Mesenchymal stem cell (in vitro differentiated cells and primary cell): Measurements from ENCODE around the gene NMNAT1.
A peak's percentile ranks its signal among the peaks of the same experiment; 100 is the strongest.

Source experiments
- DNase-seq: peaks from one replicate; pipeline ENCODE4 v3.0.0-alpha.2; 2013
- H2AFZ ChIP-seq: one replicate; pipeline ENCODE4 v1.6.1; 2013; ENCODE audit warnings: low read depth, mild to moderate bottlenecking, control low read depth, inconsistent platforms, low read length, moderate library complexity
- H2AK5ac ChIP-seq: 2 replicates; pipeline ENCODE4 v1.6.1; 2013; ENCODE audit warnings: low read length, moderate library complexity, mild to moderate bottlenecking, inconsistent platforms; ENCODE audit not compliant: severe bottlenecking
- H2BK120ac ChIP-seq: one replicate; pipeline ENCODE4 v1.6.1; 2013; ENCODE audit warnings: low read depth, mild to moderate bottlenecking, inconsistent platforms, low read length, moderate library complexity
- H2BK12ac ChIP-seq, 2 experiments: one replicate each; pipeline ENCODE4 v1.6.1; 2013; ENCODE audit warnings: inconsistent platforms in 2 of 2, low read length in 2 of 2, mild to moderate bottlenecking in 2 of 2, moderate library complexity in 2 of 2, control low read depth in 1 of 2
- H2BK15ac ChIP-seq: one replicate; pipeline ENCODE4 v1.6.1; 2013; ENCODE audit warnings: mild to moderate bottlenecking, low read depth, inconsistent platforms; ENCODE audit not compliant: poor library complexity, severe bottlenecking
- H2BK5ac ChIP-seq: 2 replicates; pipeline ENCODE4 v1.6.1; 2013; ENCODE audit warnings: low read depth, mild to moderate bottlenecking, low read length, control low read depth, inconsistent platforms; ENCODE audit not compliant: poor library complexity, severe bottlenecking
- H3K14ac ChIP-seq, 2 experiments: one replicate each; pipeline ENCODE4 v1.6.1; 2013; ENCODE audit warnings: inconsistent platforms in 2 of 2, low read length in 2 of 2, control low read depth in 1 of 2, mild to moderate bottlenecking in 1 of 2, moderate library complexity in 1 of 2
- H3K18ac ChIP-seq, 2 experiments: one replicate each; pipeline ENCODE4 v1.6.1; 2013; ENCODE audit warnings: inconsistent platforms in 2 of 2, low read length in 2 of 2, control low read depth in 1 of 2, low read depth in 1 of 2, mild to moderate bottlenecking in 1 of 2
- H3K23ac ChIP-seq, 2 experiments: one replicate each; pipeline ENCODE4 v1.6.1; 2013; ENCODE audit warnings: inconsistent platforms in 2 of 2, low read length in 2 of 2, mild to moderate bottlenecking in 2 of 2, moderate library complexity in 2 of 2, control low read depth in 1 of 2
- H3K27ac ChIP-seq: 2 replicates; pipeline ENCODE4 v1.5.1; 2013; ENCODE audit warnings: mild to moderate bottlenecking, moderate library complexity, low read length, control low read depth, inconsistent platforms; ENCODE audit not compliant: poor library complexity, severe bottlenecking
- H3K27me3 ChIP-seq, 2 experiments: 2 replicates each; pipeline versions ENCODE4 v1.6.1 to v1.7.0; 2013; ENCODE audit warnings: low read length in 2 of 2, mild to moderate bottlenecking in 2 of 2, moderate library complexity in 2 of 2, control low read depth in 1 of 2, inconsistent platforms in 1 of 2; ENCODE audit not compliant: control insufficient read depth in 1 of 2, insufficient read depth in 1 of 2
- H3K36me3 ChIP-seq, 2 experiments: 2 replicates each; pipeline versions ENCODE4 v1.6.1 to v1.7.0; 2013; ENCODE audit warnings: low read length in 2 of 2, control low read depth in 1 of 2, inconsistent platforms in 1 of 2, low read depth in 1 of 2, mild to moderate bottlenecking in 1 of 2; ENCODE audit not compliant: insufficient read depth in 2 of 2, control insufficient read depth in 1 of 2
- H3K4ac ChIP-seq, 2 experiments: one replicate each; pipeline ENCODE4 v1.6.1; 2013; ENCODE audit warnings: inconsistent platforms in 2 of 2, low read length in 2 of 2, mild to moderate bottlenecking in 2 of 2, moderate library complexity in 2 of 2, control low read depth in 1 of 2, low read depth in 1 of 2
- H3K4me1 ChIP-seq: 2 replicates; pipeline ENCODE4 v1.6.1; 2013; ENCODE audit warnings: low read depth, low read length, control low read depth; ENCODE audit not compliant: control insufficient read depth, insufficient read depth
- H3K4me2 ChIP-seq: 2 replicates; pipeline ENCODE4 v1.6.1; 2013; ENCODE audit warnings: low read length, mild to moderate bottlenecking, inconsistent platforms; ENCODE audit not compliant: poor library complexity, severe bottlenecking
- H3K4me3 ChIP-seq, 2 experiments: 2 replicates each; pipeline versions ENCODE4 v1.5.1 to v1.7.0; 2013; ENCODE audit warnings: low read length in 2 of 2, mild to moderate bottlenecking in 2 of 2, control low read depth in 1 of 2, low read depth in 1 of 2; ENCODE audit not compliant: insufficient read depth in 1 of 2
- H3K79me1 ChIP-seq: replicated peaks from 2 replicates; pipeline ENCODE4 v1.6.1; 2013; ENCODE audit warnings: mild to moderate bottlenecking, control low read depth, low read length, inconsistent platforms; ENCODE audit not compliant: poor library complexity, severe bottlenecking
- H3K9ac ChIP-seq: 2 replicates; pipeline ENCODE4 v1.7.0; 2013; ENCODE audit warnings: mild to moderate bottlenecking, low read length, moderate library complexity
- H3K9me3 ChIP-seq: 2 replicates; pipeline ENCODE4 v1.7.0; 2013; ENCODE audit warnings: mild to moderate bottlenecking, low read length; ENCODE audit not compliant: control insufficient read depth
- H4K8ac ChIP-seq: one replicate; pipeline ENCODE4 v1.6.1; 2013; ENCODE audit warnings: inconsistent platforms, mild to moderate bottlenecking, low read length, moderate library complexity
- H4K91ac ChIP-seq: one replicate; pipeline ENCODE4 v1.6.1; 2013; ENCODE audit warnings: mild to moderate bottlenecking, low read length, inconsistent platforms
- WGBS: methylation state at CpG from one replicate; pipeline ENCODE4 v1.1.7; 2013; ENCODE audit warnings: mixed read lengths; 5-methylcytosine and 5-hydroxymethylcytosine counted together

Gene NMNAT1

DNA sequence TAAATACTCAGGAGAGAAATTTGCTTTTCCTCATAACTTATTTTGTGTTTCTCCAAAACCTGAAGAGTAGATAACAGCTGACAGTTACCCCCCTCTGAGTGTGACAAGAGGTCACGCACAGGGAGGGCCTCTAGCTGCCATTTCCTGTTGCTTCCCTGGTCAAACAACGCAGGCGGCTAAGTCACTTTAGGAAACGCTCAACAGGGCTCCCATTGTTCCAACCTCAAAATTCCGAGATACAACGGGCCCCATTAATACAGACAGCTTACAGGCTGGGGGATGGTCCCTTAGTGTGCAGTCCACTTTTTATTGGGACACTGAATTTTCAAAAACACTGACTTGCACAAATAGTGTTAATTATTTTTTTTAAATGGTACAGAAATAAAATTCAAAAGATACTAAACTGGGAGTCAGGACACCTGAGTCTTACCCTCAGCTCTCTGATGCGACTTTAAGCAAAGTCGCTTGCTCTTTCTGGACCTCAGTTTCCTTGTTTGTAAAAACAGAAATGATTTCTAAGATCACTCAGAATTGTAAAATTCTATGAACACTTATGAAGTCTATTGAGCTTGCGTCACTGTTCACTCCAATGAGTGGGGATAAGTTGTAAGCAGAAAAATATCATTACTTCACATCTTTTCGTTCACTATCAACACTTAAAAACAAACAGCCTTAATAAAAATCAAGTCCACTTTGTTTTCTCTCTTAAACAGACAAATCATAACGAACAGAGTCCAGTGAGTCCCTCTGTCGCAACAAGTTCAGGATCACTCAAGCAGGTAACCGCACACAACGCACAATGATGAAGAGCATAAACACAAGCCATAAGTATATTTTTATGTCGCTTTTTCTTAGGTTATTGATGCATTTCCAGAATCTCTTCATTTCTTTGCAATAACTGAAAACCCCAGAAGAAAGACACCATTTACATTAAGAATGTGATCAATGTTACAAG, 13.6 kb upstream of the NMNAT1 start:
- peak; percentile 19 for DNase-seq
- peaks cover 5% of the 10 kb centered on the region for H3K4me1 ChIP-seq
- no peak overlapping the region for H3K27ac ChIP-seq
- peak overlapping the region in 1 of 2 experiments; percentile 43 for H3K18ac ChIP-seq
- no peaks in the 10 kb centered on the region for H3K9me3 ChIP-seq
- H2BK5ac ChIP-seq, result no peak overlapping the region
- no peak overlapping the region for H2BK15ac ChIP-seq
- H3K23ac ChIP-seq, result no peak overlapping the region
- H2AFZ ChIP-seq, result no peak overlapping the region
- H3K4me2 ChIP-seq, result peak overlapping the region; percentile 53
- H3K4me3 ChIP-seq, result no peak overlapping the region
- H2BK120ac ChIP-seq, result no peak overlapping the region
- peaks cover 7% of the 10 kb centered on the region for H3K79me1 ChIP-seq
- H3K9ac ChIP-seq, result no peak overlapping the region
- 63% methylated on average over 14 of the region's 15 CpGs for WGBS
- no peaks in the 10 kb centered on the region for H3K27me3 ChIP-seq
- H3K14ac ChIP-seq, result no peak overlapping the region
- H4K8ac ChIP-seq, result peak overlapping the region; percentile 28
- no peak overlapping the region for H2BK12ac ChIP-seq
- H4K91ac ChIP-seq, result no peak overlapping the region
- no peak overlapping the region for H3K4ac ChIP-seq
- H2AK5ac ChIP-seq, result no peak overlapping the region
- peaks cover 10 to 47% of the 10 kb centered on the region in 2 experiments for H3K36me3 ChIP-seq

DNA sequence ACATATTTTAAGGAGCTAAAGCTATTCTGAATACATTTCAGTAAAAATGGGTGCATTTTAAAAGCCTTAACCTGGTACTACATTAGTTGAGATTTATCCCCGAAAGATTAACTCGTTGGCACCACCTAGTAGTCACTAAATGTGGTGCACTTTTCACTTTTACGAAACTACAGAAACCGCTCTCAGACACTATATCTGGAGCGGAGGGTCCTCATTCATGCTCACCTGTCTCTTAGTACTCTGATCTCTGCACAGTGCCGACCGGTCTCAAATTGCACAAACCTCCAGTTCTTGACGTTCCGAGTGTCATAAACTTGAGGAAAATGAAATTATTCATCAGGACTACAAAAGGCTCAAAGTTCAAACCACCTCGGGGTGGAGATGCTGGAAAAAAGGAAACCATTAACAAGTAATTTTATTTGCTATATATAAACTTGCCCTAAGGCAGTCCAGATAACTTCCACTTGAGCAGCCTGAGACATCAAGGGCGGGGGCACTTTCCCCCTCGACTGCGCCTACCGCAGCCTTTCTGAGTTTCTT, 806 bp upstream of the NMNAT1 start:
- peaks cover 4 to 22% of the 10 kb centered on the region in 2 experiments for H3K36me3 ChIP-seq

DNA sequence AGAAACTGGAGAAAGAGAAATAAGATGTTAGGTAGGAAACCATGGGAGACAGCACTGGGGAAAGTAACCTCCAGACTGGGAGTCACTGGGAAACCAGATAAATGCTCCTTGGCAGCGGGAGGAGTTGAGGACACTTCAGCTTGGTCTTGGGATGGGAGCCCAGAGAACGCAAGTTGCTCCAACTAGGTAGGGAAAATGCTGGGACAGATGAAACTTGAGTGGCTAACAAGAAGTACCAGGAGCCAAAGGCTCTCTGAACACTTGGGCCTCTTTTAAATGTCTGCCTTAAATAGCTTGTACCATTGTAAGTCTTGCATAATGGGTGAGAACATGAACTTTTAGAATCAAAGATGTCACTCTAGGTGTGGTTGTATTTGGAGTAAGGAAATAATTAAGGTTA, 3.0 kb downstream of the NMNAT1 start:
- no peaks in the 10 kb centered on the region for H3K27me3 ChIP-seq
- H3K18ac ChIP-seq, result no peak overlapping the region
- no peaks in the 10 kb centered on the region for H3K9me3 ChIP-seq
- H4K91ac ChIP-seq, result no peak overlapping the region
- H3K14ac ChIP-seq, result no peak overlapping the region
- H3K4ac ChIP-seq, result no peak overlapping the region
- H3K4me2 ChIP-seq, result no peak overlapping the region
- H3K4me3 ChIP-seq, result no peak overlapping the region
- no peak overlapping the region for H3K23ac ChIP-seq
- H4K8ac ChIP-seq, result no peak overlapping the region
- no peak overlapping the region for H2BK120ac ChIP-seq
- no peak overlapping the region for H3K27ac ChIP-seq
- no peak overlapping the region for H3K9ac ChIP-seq
- no peak overlapping the region for H2BK5ac ChIP-seq
- H2BK15ac ChIP-seq, result no peak overlapping the region
- H2BK12ac ChIP-seq, result no peak overlapping the region
- WGBS, result 98% methylated on average over 2 of the region's 2 CpGs
- peaks cover 6% of the 10 kb centered on the region for H3K4me1 ChIP-seq
- H2AFZ ChIP-seq, result no peak overlapping the region
- peaks cover 4 to 13% of the 10 kb centered on the region in 2 experiments for H3K36me3 ChIP-seq
- peaks cover 23% of the 10 kb centered on the region for H3K79me1 ChIP-seq
- DNase-seq, result no peak
- H2AK5ac ChIP-seq, result no peak overlapping the region

More for the DNA sequence above, 806 bp upstream of the NMNAT1 start:
- 2% methylated on average over 9 of the region's 14 CpGs for WGBS
- Histone ChIP-seq H2BK12ac (no peak overlapping the region), H4K91ac (no peak overlapping the region), H3K4ac (peak overlapping the region in 1 of 2 experiments; percentile 8), H3K18ac (peak overlapping the region; percentile 28 to 88), H2AFZ (peak overlapping the region; percentile 72), H3K9me3 (no peaks in the 10 kb centered on the region), H3K4me2 (peak overlapping the region; percentile 96), H3K27ac (peak overlapping the region; percentile 88), H2BK5ac (no peak overlapping the region), H3K23ac (no peak overlapping the region), H4K8ac (peak overlapping the region; percentile 47), H2BK15ac (no peak overlapping the region), H2BK120ac (peak overlapping the region; percentile 85), H3K4me1 (peaks cover 6% of the 10 kb centered on the region), H2AK5ac (no peak overlapping the region), H3K4me3 (peak overlapping the region; percentile 67 to 99), H3K9ac (peak overlapping the region; percentile 99), H3K27me3 (no peaks in the 10 kb centered on the region), H3K14ac (no peak overlapping the region), H3K79me1 (peaks cover 12% of the 10 kb centered on the region)
- DNase-seq, result peak; percentile 80

DNA sequence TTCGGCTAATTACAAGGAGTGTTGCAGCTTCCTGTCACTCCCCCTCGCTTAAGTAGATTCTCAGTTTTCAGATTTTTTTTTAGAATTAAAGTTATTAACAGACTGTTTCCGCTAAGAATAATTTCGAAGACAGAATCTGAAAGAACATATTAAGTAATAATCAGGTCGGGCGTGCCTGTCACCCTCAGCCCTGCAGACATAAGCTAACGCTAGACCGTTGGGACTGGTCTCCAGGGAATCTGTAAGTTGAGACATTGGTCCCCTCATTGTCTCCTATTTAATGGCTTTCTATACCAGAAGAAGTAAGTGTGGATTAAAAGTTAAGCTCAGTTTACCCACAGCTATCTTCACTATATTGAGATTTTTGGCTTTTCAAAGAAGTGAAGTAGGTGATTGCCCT, 14.5 kb downstream of the NMNAT1 start:
- Histone ChIP-seq H3K9me3 (no peaks in the 10 kb centered on the region), H3K9ac (no peak overlapping the region), H3K79me1 (peaks cover 15% of the 10 kb centered on the region), H2BK120ac (no peak overlapping the region), H3K27ac (no peak overlapping the region), H3K4ac (no peak overlapping the region), H3K4me3 (no peak overlapping the region), H2BK15ac (no peak overlapping the region), H3K4me2 (no peak overlapping the region), H2AK5ac (no peak overlapping the region), H4K91ac (no peak overlapping the region), H3K27me3 (no peaks in the 10 kb centered on the region), H3K14ac (no peak overlapping the region), H2BK12ac (no peak overlapping the region), H3K4me1 (peaks cover 3% of the 10 kb centered on the region), H3K36me3 (peaks cover 4 to 8% of the 10 kb centered on the region in 2 experiments), H4K8ac (no peak overlapping the region), H2AFZ (no peak overlapping the region), H3K23ac (no peak overlapping the region), H3K18ac (no peak overlapping the region), H2BK5ac (no peak overlapping the region)
- DNase-seq, result no peak
- WGBS, result 95% methylated on average over 6 of the region's 8 CpGs
